HUES48 (cell line): ENCODE data around the gene METTL21C.

Experiments
- H3K27ac ChIP-seq: one replicate; pipeline ENCODE4 v1.7.0; 2013; ENCODE audit warnings: low read depth, low read length, inconsistent platforms
- H3K27me3 ChIP-seq: 2 replicates; pipeline ENCODE4 v1.6.1; 2013; ENCODE audit warnings: mild to moderate bottlenecking, low read length; ENCODE audit not compliant: control insufficient read depth, insufficient read depth
- H3K36me3 ChIP-seq: 2 replicates; pipeline ENCODE4 v1.6.1; 2013; ENCODE audit warnings: low read length; ENCODE audit not compliant: control insufficient read depth, insufficient read depth
- H3K4me1 ChIP-seq: 2 replicates; pipeline ENCODE4 v1.6.1; 2013; ENCODE audit warnings: mild to moderate bottlenecking, low read length; ENCODE audit not compliant: control insufficient read depth, insufficient read depth
- H3K4me3 ChIP-seq: 2 replicates; pipeline ENCODE4 v1.5.1; 2013; ENCODE audit warnings: mild to moderate bottlenecking, low read depth, low read length
- H3K9ac ChIP-seq: 2 replicates; pipeline ENCODE4 v1.6.1; 2013; ENCODE audit warnings: mild to moderate bottlenecking, low read depth, low read length, moderate library complexity
- H3K9me3 ChIP-seq: 2 replicates; pipeline ENCODE4 v1.6.1; 2013; ENCODE audit warnings: low read length; ENCODE audit not compliant: control insufficient read depth, insufficient read depth

METTL21C gene

GRCh38 chr13:102642029-102642428, 52.8 kb downstream of the METTL21C start:
- no peaks in the 10 kb centered on the region for H3K27me3 ChIP-seq
- no peak overlapping the region for H3K4me3 ChIP-seq
- H3K27ac ChIP-seq, result no peak overlapping the region
- H3K9ac ChIP-seq, result no peak overlapping the region
- H3K36me3 ChIP-seq, result peaks cover 100% of the 10 kb centered on the region
- no peaks in the 10 kb centered on the region for H3K9me3 ChIP-seq
- H3K4me1 ChIP-seq, result no peaks in the 10 kb centered on the region

- H3K36me3 ChIP-seq, result peaks cover 100% of the 10 kb centered on the region
- no peaks in the 10 kb centered on the region for H3K4me1 ChIP-seq
- H3K27ac ChIP-seq, result no peak overlapping the region
- no peaks in the 10 kb centered on the region for H3K27me3 ChIP-seq
- H3K9ac ChIP-seq, result no peak overlapping the region
- H3K9me3 ChIP-seq, result no peaks in the 10 kb centered on the region
- H3K4me3 ChIP-seq, result no peak overlapping the region
These were observed 56.1 kb downstream of the METTL21C start for GRCh38 chr13:102638741-102639140.
